MV-4-11 (cell line): ENCODE data around the gene MISP.
"Not testable (repeated sequence)": the region's sequence is repeated elsewhere in the genome, so short reads cannot be mapped to it uniquely, and the experiment has no call there.

Experiments used
- DNase-seq: peaks from one replicate; lab custom pipeline; 2025; lab: John Stamatoyannopoulos, UW

Gene MISP

GRCh38 chr19:750640-751423 lies at the start of gene MISP:
TSS of gene MISP (plus strand) at chr19:751112. CDS start at chr19:756947, 5,835 bp downstream.
- no peak for DNase-seq

GRCh38 chr19:702847-703246 lies 48.1 kb upstream of the MISP start:
- not testable (repeated sequence) for DNase-seq

DNA sequence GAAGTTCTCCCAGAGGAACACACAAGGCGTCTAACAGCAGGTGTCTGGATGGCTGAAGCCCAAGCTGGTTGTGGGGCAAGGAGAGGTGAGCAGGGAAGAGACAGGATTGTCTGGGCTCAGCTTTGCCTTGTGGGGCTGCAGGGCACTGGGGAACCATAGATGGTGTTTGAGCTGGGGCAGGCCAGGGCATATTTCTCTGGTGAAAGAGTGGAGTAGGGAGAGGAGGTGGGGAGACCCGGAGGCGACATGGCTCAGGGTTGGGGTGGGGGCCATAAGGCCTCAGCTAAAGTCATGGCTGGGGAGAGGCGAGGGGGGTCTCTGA lies 47.6 kb upstream of the MISP start:
- no peak for DNase-seq

- DNase-seq, result peak; percentile 98
These were observed 47.1 kb upstream of the MISP start for GRCh38 chr19:703651-704446.

GRCh38 chr19:704447-704741 lies 46.5 kb upstream of the MISP start:
- no peak for DNase-seq

DNA sequence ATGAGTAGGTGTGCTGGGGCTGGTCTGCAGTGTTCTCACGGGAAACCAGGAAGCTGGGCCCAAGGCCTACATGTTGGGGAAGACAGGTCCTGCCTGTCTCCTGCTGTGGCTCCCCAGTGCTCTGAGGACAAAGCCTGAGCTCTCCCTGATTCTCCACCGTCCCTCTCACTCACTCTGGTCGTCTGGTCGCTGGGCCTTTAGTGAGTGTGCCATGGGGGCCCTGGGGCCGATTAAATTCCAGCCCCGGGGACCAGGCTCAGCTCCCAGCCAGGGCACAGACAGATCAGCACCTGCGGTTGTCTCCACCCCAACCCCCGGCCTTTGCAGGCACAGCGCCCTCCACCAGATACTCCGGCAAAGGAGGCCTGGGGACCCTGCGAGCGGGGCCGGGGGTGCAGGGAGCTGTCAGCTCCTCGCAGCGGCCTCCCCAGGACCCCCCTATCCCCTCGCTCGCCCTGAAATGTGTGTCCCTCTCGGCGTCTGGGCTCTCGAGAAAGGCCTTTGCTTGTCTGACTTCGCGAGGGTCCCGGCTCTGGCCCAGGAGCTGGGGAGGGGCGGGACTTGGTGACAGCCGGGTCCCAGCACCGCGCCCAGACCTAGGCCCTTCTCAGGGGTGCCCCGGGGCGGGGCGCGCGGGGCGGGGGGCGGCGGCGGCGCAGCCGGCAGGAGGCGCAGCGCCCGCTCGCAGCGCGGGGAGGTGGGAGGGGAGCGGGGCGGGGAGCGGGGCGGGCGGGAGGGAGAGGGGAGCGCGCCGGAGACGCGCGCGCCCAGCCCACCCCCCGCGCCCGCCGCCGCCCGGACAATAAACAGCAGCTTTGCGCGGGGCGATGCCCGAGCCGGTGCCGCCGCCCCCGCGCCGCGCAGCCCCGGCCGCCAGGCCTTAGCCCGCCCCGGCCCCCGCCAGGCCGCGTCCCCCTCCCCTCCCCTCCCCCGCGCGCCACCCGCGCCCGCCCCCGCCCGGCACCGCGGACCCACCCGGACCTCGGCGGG lies 42.5 kb upstream of the MISP start, which contains the start of gene PALM:
Gene PALM, plus strand, starts transcription at position 782 of the 990 bp plus-strand sequence. CDS start 212 bp downstream, outside the sequence.
- DNase-seq, result no peak

GRCh38 chr19:709196-709964 lies 41.5 kb upstream of the MISP start:
- DNase-seq, result no peak

- no peak for DNase-seq
These were observed 40.8 kb upstream of the MISP start for GRCh38 chr19:709965-710571.

DNA sequence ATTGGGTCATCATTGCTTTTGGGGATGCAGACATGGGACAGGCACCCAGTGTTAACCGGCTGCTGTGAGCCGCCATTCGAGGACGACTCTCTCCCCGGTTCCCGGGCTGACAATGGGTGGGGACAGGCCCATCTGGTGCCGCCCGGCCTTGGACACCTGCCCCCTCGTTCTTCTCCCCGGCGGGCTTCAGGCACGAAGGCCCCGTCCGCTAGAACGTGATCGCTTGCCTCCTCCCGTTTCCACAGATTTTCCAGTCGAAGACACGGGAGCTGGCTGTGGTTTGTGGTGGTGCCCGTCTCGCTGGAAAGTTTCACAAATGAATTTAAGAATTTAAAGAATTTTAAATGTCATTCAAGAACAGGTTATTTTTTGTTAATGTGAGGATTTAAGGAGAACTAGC lies 40.1 kb upstream of the MISP start:
- no peak for DNase-seq

GRCh38 chr19:711254-711653 lies 39.7 kb upstream of the MISP start:
- no peak for DNase-seq

DNA sequence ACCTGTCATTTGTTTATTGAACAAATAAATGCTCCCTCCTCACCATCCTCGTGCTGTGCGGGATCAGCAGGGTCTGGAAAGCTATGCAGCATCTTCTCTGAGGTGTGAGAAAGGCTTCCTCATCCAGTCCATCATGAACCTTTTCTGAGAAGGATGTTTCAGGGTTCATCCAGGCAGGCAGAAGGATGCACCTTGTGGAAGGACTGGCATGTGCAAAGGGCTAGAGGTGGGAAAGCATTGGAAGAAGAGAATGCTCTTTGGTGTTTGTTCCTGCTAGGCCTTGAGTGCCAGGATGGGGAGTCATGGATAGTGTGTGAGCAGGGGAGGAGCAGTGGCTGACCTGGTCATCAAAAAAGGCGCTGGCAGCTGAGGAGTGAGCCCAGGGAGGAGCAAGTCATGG lies 35.6 kb upstream of the MISP start:
- no peak for DNase-seq

DNA sequence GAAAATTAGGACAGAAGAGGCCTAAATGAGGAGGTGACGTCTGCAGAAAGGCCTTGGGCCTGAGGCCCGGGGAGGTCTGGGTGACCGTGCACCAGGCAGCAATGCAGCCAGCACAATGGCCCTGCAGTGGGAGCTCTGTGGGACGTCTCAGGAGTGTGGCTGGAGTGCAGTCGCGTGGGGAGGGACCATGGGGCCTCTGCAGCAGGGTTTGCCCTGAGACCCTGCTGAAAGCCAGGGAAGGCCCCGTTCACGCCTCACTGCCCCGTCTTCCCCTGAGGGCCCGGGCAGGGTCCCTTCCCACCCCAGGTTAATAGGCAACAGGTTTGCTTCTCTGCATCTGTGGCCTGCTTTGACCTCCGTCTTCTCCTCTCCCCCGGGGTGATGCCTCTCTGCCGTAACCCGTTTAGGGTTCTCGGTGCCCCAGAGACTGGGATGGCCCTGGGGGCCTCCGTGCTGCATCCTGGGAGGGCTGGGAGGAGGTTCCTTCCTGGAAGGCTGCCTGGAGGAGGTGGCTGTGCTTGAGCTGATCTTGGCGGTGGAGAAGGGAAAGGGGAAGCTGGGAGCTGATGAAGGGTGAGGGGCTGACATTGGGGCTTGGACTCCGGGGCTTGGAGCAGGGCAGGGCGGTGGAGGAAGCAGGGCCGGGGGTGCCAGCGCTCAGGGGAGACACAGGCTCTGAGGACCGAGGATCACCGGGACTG lies 32.5 kb upstream of the MISP start:
- no peak for DNase-seq

- peak; percentile 55 for DNase-seq
These were observed 31.9 kb upstream of the MISP start for GRCh38 chr19:718991-719512.

GRCh38 chr19:719636-720344 lies 31.1 kb upstream of the MISP start:
- no peak for DNase-seq

GRCh38 chr19:720345-721160 lies 30.4 kb upstream of the MISP start:
- no peak for DNase-seq

GRCh38 chr19:722553-723101 lies 28.3 kb upstream of the MISP start:
- DNase-seq, result no peak

GRCh38 chr19:723247-723646 lies 27.7 kb upstream of the MISP start:
- DNase-seq, result no peak

- DNase-seq, result no peak
These were observed 27.2 kb upstream of the MISP start for GRCh38 chr19:723714-724113.
